Right forelimb (tissue), 1 donor: ENCODE data around the gene COX7C.

Experiments
- DNase-seq: peaks from one replicate; pipeline ENCODE4 v3.0.0-alpha.2; 2018

COX7C gene

DNA sequence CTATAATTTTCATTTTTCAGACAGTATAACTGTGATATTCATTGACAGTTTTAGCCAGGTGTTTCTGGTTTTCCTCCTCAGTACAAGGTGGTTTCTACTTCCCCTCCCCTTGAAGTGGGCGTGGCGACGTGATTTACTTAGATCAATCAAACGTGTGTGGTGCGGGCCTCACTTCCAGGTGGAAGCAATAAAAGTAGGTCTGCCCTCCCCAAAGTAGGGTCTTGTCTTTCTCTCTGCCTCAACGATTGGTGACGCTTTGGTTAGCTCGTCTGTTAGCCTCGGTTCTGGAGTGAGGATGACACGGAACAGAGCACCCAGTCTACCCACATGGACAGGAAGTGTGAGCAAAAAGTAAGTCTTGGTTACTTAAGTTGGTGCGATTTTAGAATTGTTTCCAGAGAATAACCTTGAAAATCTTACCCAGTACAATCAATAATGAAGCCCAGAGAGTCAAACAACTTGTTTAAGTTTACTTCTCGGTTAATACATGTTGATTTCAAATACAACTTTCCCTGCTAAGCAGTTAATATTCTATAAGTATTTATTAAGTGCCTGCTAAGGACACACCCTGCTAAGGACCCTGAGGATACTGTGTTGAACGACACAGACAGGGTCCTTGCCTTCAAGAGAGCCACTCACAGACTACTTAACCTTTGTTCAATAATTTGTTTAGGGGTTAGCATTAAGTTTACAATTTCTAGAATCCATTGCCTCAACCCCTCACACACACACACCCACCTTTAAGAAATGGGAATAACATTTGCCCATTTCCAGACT, 48.4 kb downstream of the COX7C start:
- DNase-seq: no peak

DNA sequence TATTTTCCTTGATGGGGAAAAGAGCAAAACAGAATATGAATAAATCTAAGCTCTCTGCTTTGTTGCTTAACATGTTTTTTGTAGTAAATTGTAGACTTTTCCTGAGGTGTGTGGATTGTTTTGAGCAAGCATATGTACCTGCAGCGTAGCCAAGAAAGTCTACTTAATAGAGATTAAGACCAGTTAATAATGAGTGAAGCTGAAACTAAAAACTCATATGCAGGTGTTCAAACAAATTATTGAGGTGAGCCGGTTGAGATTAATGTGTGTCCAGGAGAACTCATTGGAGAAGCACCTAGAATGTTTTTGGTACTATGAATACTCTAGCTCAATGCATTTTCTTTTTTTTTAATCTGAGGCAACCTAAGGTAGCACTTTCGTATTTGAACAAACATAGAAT, 49.2 kb downstream of the COX7C start:
- DNase-seq: no peak
